DMS 273 (cell line): Measurements from ENCODE around the gene MICAL2.

Experiments
- DNase-seq: peaks from one replicate; lab custom pipeline; 2025; ENCODE audit not compliant: unreplicated experiment; lab: John Stamatoyannopoulos, UW

MICAL2 gene

DNA sequence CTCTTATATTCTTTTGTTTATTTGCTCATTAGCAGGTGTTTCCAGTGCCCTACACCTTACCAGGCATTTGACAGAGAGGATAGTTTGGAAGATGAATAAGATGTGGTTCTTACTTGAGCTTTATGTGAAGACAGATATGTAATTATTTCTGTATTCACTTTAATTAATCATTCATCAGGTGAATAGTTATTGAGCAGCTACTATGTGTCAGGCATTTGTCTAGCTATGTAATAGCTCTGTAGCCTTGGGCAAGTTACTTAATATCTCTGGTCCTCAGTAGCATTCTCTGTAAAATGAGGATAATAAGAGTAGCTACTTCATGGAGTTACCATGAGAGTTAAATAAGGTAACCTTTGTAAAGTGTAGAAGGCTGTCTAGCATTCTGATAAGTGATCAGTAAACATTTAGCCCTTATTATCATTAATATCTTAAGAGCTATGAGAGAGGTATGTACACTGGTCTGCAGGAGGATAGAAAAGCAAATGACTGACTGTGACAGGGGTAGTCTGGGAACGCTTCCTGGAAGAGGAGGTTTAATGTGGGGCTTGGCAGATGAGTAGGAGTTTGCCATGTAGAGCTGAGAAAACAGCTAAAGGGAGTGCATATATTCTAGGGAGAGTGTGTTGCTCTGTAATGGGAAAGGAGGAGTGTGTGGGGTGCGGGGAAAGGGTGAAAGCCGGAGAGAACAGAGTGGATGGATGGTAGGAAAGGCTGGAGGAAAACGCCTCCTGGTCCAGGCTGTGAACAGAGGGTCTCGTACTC, 56.1 kb downstream of the MICAL2 start:
- DNase-seq: no peak

DNA sequence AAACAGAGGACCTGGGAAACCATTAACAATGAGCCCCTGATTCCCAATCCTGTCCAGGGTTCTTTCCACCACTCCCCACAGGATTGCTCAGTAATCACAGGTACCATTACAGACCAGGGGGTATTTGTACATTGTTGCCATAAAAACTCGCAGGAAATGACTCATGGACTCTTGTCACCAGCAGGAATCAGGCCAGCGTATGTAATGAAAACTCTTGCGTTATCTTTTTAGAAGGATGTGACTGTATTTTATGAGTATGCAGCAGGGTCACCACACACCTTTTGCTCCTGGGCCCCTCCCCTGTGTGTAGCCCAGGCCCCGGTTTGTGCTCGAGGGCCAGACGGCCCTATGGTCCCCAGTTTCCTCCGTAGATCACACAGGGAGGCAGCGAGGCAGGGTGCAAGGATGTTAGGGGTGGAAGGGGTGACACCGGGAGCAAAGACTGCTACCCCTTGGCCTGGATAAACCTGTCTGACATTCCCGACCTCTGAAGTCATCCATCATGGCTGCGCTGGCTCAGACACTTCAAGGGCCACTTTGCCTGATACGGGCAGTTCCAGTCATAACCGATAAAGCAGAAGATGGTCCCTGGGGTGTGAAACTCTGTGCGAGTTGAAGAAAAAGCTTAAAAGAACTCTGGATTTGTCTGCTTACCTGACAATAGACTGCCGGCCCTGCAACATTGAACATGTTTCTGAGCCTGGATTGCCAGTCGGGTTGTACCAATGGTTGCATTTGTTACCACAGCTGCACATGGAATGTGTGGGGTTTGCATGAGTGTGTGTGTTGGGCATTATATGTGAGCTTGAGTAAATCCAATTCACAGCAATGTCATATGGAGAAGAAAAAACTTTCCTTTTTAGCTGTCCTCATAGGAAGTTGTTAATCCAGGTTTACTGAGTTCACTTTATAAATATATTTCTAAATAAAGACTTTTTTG, 56.9 kb downstream of the MICAL2 start:
- no peak for DNase-seq

DNA sequence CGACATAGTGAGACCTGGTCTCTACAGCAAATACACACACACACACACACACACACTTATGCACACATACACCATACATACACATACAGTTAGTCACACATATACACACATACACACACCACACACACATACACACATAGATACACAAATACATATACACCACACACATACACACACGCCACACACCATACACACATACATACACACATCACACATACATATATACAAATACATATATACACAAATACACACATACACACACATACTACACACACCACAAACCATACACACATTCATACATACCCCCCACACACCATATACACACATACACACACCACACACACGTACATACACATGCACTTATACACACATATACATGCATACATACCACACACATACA, 57.7 kb downstream of the MICAL2 start:
- DNase-seq: no peak

- no peak for DNase-seq
Measured at GRCh38 chr11:12169822-12170221, 59.4 kb downstream of the MICAL2 start.

GRCh38 chr11:12170501-12170900, 60.1 kb downstream of the MICAL2 start:
- no peak for DNase-seq

- no peak for DNase-seq
Measured at GRCh38 chr11:12170984-12171383, 60.6 kb downstream of the MICAL2 start.

GRCh38 chr11:12171921-12172320, 61.5 kb downstream of the MICAL2 start:
- no peak for DNase-seq

- DNase-seq: no peak
Measured at GRCh38 chr11:12172493-12173013, 62.2 kb downstream of the MICAL2 start.

GRCh38 chr11:12173111-12173510, 62.7 kb downstream of the MICAL2 start:
- DNase-seq: no peak

DNA sequence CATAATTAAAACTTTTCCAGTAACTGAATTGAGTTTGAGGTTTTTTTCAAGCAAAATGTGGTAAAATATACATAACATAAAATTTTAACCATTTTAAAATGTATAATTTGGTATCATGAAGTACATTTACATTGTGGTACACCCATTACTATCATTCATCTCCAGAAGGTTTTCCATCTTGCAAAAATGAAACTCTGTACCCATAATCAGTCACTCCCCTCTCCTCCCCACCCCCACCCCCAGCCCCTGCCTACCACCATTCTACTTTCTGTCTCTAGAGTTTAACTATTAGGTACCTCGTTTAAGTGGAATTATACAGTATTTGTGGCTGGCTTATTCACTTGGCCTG, 63.7 kb downstream of the MICAL2 start:
- DNase-seq: no peak

DNA sequence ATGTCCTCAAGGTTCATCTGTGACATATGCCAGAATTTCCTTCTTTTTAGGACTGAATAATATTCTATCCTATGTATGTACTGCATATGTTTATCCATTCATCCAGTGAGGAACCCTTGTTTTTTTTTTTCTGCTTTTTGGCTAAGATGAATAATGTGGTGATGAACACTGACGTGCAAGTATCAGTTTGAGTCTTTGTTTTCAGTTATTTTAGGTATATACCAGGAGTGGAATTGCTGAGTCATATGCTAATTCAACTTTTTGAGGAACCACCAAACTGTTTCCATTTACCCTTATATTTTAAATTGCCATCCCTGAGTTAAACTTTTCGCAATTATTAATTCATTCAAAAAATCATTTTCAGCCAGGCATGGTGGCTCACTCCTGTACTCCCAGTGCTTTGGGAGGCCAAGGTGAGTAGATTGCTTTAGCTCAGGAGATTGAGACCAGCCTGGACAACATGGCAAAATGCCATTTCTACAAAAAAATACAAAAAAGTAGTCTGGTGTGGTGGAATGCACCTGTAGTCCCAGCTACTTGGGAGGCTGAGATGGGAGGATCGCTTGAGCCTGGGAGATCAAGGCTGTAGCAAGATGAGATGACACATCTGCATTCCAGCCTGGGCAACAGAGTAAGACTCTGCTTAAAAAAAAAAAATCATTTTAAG, 64.2 kb downstream of the MICAL2 start:
- no peak for DNase-seq

- no peak for DNase-seq
Measured at GRCh38 chr11:12175694-12176241, 65.4 kb downstream of the MICAL2 start.

DNA sequence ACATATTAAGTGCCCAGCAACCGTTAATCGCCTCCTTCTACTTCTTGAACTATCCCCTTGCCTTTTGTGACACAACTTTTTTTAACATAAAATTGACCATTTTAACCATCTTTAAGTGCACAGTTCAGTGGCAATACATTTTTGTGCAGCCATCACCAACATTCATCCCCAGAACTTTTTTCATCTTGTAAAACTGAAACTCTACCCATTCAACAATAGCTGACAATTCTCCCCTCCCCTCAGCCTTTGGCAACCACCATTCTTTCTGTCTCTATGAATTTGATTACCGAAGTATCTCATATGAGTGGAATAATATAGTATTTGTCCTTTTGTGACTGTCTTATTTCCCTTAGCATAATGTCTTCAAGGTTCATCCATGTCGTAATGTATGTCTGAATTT, 66.0 kb downstream of the MICAL2 start:
- no peak for DNase-seq

DNA sequence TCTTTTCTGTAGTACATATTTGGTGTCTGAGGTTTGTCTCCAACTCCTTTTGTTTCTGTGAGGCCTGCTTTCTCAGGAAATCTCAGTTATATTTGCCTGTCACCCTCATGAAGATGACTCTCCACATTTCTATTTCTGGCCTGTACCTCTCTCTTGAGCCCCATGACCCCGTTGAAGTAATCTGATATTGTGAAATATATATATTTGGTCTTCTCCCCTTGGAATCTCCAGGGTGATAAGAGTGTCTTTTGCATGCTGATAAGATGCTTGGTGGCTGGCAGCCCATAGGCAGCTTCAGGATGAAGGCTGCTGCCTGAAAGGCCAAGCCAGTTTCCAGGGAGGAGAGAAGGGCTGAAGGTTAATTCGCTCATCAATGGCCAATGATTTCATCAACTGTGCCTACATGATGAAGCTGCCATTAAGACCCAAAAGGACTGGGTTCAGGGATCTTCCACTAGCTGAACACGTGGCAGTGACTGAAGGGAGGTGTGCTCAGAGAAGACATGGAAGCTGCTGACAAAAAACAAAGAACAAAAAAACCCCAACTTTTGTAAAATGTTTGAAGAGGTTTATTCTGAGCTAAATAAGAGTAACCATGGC, 67.4 kb downstream of the MICAL2 start:
- DNase-seq: no peak

- DNase-seq: no peak
Measured at GRCh38 chr11:12179019-12179418, 68.6 kb downstream of the MICAL2 start.

GRCh38 chr11:12179531-12179930, 69.1 kb downstream of the MICAL2 start:
- DNase-seq: peak; percentile 49

- no peak for DNase-seq
Measured at GRCh38 chr11:12180257-12181205, 70.1 kb downstream of the MICAL2 start.

DNA sequence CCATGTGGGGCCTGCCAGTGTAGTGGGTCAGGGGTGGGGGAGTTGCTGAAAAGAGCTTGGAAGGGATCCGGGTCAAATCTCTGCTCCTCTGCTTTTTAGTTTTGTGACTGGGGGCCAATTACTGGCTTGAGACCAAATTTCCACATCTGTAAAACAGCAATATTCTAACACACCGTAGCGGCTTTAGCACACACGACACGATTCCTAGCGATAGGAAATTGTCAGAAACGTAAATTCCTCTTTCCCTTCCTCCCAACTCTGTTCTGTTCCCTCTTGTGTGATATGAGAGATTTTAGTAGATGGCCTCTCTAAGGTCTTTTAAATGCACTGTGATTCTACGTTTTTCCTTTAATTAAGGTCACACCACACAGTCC, 71.9 kb downstream of the MICAL2 start:
- no peak for DNase-seq

DNA sequence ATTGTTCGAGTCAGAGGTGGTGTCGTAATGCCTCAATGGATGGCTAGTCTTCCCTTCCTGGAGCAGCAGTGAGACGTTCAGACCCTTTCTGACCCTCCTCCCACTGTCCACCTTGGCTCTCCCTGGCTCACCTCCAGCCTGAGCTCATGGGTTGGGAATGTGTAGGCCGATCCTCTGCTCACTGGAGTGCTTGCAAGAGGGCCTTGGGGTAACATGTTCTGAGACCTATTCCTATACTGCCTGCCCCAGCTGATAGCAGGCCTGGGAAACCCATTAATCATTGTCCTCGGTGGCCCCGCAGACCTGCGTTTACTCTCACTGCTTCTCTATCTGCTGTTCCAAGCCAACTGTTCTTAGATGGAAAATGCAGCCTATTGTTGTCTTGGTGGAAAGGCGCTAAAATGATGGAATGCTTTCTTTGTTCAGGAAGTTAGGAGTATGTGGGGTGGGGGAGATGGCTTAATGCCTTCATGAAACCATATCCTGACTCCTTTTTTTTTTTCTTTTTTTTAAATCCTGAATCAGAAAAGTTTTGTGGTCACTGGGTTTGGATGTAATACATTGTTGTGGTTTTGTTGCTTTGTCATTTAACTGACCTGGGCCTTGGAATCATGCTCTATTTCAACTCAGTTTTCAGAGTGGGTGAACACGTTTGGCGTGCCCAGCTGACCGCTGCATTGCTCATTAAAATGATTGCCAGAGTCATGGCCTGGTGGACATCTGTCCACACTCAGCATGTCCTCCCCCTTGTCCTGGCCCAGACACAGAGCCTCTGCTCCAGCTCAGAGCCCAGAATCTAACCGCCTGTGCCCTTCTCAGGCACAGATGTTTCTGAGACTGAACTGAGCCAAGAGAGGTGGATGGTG, 72.5 kb downstream of the MICAL2 start:
- DNase-seq: no peak
